NCI-H774 (cell line): Measurements from ENCODE around the gene CPSF4L.
A peak's percentile ranks its signal among the peaks of the same experiment; 100 is the strongest.
"Not testable (repeated sequence)": the region's sequence is repeated elsewhere in the genome, so short reads cannot be mapped to it uniquely, and the experiment has no call there.

ENCODE experiments used
- DNase-seq: peaks from one replicate; lab custom pipeline; 2025; lab: John Stamatoyannopoulos, UW

Gene CPSF4L, protein sequence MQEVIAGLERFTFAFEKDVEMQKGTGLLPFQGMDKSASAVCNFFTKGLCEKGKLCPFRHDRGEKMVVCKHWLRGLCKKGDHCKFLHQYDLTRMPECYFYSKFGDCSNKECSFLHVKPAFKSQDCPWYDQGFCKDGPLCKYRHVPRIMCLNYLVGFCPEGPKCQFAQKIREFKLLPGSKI

DNA sequence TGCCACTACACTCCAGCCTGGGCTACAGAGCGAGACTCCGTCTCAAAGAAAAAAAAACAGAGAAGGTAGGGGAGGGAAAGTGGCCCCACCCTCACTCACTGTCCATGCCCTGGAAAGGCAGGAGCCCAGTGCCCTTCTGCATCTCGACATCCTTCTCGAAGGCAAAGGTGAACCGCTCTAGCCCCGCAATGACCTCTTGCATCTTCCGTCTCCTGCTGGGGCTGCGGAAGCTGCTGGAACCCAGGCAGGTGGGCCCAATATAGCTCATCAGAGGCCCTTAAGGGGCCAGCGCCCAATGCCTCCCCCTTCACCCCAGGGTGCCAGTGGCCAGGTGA, at the start of gene CPSF4L:
TSS of gene CPSF4L (minus strand) at position 264 of the 335 bp plus-strand sequence. CDS start at position 202, 62 bp downstream.
- DNase-seq, result no peak

DNA sequence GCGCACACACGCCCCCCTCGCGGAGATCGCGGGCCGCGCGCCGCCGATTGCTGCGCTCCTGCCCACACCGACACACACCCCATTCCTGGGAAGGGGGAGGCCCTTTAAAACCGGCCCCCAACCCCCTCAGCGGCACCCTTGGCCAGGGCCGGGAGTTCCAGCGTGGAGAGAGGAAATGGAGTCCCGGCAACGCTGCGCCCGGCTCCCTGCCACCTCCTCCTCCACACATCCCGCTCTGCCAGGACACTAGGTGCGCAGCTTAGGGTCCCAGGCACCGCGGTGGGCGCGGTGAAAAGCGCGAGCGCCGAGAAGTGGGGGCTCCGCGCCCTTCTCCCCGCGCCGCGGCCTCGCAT, 49.7 kb upstream of the CPSF4L start:
- no peak for DNase-seq

DNA sequence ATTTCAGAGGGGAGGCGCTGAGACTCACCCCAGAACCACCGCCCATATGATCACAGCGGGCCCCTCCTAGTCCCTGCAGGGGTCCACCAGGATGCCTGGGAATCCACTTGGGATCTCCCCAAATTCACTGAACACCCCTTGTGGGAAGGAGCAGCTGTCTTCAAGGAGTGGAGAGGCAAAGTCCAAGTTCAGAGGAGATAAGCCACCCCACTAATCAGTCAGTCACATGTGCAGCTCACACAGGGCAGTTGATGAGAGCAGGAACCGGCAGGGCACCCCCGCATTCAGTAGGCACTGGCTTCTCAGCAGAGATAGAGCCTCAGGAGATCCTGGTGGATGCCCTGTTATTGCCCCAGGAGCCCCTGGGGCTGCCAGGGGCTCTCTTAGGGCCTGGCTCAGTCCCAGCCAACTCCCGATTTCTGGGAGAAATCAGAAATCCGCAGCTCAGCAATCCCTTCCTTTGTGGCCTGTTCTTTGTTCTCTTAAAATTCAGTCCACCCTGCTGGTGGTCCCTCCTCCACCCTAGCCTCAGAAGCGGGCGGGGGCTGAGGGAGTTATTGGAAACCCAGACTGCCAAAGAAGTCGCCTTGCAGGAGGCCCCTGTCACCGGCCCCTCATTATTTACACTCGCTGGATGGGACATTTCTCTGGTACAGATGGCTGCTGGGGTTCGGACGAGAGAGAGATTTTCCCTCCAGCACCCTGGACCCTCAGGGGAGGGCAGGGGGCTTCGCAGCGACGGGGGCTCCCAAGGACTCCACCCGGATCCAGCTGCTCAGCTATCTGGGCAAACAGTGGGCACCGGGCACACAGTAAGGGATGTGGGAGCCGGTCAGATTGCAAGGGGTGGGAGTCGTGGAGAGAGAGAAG, 48.3 kb upstream of the CPSF4L start:
- no peak for DNase-seq

DNA sequence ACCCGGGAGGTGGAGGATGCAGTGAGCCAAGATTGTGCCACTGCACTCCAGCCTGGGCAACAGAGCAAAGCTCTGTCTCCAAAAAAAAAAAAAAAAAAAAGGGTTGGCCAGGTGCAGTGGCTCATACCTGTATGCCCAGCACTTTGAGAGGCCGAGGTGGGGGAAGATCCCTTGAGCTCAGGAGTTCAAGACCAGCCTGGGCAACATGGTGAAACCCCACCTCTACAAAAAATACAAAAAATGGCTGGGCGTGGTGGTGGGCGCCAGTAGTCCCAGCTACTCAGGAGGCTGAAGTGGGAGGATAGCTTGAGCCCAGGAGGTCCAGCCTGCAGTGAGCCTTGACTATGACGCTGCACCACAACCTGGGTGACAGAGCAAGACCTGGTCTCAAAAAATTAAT, 47.3 kb upstream of the CPSF4L start:
- DNase-seq, result not testable (repeated sequence)

DNA sequence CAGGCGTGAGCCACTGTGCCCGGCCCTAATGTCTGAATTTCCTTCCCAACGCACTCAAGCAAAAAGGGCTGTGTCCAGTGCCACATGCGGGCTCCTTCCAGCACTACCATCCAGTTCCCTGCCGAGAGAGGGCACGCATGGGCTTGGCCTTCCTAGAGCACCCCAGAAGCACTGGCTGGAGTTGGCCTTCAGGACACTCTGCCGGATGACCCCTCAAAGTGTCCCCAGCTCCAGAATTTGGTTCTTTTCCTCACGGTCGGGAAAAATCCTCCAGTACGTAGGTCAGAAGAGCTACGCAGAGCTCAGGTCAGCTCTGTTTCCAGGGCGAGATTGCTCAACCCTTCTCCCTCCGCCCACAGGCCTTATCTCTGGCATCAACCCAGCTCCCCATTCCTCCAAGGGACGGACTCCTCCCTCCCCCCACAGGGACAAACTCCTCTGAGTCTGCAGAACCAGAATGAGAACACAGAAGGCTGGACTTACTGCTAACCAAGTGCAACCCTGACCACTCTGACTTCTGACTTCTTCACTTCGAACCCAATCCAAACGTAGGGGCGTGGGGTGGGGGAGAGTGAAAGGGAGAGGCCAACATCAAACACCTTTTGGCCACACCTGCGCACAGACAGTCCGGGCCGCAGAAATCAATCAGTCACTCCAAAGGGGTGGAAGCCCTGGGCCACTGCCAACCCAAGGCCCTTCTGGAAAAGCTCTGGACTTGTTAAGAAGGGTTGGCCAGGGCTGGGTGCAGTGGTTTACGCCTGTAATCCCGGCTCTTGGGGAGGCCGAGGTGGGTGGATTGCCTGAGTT, 46.5 kb upstream of the CPSF4L start:
- DNase-seq, result no peak

DNA sequence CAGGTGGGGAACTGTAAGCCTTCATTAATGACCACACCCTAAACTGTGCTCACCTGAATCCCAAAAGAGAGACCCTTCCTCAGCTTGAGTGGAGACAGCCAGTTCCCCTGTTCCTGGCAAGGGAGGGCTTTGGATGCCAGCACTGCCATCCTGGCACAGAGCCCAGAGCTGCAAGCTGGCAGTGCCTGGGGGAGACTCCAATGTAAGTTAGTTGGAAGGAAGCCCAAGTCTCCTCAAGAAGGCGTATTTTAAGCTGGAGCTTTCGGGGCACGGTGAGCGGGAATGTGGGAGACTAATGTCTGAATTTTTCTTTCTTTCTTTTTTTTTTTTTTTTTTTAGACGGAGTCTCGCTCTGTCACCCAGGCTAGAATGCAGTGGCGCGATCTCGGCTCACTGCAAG, 45.5 kb upstream of the CPSF4L start:
- DNase-seq, result no peak

DNA sequence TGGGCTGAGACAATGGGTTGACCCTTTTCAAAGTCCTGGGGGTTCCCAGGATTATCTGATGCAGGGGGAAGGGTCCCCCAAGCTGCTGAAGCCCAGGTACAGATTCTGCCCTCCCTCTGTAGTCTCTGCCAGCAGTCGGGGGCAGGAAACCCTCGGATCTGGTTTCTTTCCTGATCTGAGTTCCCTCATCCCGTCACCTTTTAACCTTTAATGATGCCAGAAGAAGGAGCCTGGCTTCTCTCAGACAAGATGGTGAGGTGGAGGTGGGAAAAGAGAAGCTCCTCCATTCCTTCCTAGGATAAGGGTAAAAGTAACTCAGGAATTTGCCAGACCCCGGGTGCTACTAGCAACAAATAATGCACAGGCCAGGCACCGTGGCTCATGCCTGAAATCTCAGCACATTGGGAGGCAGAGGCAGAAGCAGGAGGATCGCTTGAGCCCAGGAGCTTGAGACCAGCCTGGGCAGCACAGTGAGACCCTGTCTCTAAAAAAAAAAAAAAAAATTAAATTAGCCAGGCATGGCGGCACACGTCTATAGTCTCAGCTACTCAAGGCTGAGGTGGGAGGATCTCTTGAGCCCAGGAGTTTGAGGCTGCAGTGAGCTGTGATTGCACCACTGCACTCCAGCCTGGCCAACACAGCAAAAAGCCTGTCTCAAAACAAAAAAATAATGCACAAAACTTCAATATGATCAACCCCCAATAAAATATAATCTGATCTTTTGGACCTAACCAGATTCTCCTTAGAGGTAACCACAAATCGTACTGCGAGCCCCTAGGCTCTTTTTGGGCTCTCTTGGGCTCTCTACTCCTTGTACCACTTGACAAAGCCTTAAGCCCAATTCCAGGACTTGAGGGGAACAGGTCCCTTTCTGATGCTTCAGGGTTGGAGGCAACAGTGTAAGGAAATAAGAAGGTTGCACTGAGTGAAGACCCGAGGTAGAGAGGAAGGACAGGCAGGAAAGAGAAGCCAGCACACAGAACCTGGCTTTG, 44.5 kb upstream of the CPSF4L start:
- DNase-seq, result no peak

DNA sequence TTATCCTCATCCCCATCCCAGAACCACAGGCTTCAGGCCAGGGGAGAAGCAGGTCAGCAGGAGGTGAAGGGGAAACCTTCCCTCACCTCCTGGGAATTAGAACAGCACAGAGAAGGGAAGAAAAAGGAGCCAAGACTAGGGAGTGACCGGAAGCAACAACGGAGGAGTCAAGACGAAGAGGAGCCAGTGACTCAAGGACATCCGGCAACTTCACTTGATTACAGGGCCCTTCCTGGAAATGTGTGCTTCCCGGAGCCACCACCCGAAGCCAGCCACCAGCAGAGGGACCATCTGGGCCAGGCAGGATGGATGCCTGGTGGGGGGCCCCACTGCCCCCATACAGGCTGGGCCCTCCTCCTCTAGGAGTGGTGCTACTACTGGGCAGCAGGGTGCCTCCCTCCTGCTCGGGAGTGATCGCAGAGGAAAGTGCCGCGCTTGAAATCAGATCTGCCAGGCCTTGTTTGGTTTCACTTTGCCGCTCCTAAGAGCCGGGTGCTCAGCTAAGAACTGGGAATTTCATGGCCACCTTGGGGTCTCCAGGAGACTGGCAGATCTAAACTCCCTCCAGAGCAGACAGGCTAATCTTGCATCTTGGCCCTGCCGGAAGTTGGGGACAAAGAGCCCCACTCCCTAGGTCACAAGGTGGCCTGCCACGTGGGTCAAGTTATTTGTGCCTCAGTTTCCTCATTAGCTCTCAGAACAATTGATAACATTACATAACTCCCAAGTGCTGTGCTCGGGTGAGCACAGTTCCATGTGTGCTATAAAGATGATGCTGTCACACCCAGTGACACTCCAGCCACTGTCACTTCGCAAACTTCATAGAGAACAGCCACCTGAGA, 43.5 kb upstream of the CPSF4L start:
- peak; percentile 21 for DNase-seq

DNA sequence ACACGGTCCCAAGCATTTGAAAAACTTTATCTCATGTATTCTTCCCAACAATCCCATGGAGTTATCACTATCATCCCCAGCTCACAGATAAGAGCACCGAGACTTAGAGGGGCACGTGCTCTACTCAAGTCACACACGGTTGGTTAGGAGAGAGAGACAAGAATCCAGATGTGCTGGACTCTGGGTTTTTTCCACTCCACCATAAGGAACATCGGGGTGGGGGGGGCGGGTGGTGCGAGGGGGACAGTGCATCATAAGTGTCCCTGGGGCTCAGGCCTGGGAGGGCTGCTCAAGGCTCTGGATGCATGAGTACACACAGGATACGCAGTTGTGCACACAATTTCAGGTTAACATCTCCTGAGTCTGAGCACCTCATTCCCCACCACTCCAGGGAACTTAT, 42.8 kb upstream of the CPSF4L start:
- no peak for DNase-seq

DNA sequence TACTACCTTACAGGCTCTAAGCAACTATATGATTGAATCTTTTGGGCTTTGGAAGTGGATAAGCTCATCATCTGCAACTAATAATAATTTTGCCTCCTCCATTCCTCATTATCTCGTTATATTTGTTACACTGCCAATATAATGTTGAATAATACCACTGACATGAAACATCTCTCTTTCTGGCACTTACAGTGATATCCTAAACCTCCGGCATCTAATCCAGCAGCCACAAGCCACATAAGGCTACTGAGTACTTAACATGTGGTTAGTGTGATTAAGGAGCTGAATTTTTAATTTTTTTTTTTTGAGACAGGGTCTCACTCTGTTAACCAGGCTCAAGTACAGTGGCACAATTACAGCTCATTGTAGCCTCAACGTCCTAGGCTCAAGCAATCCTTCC, 40.5 kb upstream of the CPSF4L start:
- DNase-seq, result no peak

DNA sequence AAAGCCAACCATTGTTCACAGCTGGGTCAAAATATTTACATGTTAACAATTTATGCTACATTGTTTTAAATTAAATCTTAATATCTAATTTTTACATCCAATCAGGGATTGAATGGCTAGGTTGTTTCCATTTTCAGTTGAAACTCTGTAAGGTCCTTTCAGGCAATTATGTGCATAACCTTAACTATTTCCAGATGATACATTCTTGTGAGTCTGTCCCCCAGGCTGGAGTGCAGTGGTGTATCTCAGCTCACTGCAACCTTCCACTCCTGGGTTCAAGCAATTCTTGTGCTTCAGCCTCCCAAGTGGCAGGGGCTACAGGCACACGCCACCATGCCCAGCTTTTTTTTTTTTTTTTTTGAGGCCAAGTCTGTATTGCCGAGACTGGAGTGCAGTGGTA, 39.7 kb upstream of the CPSF4L start:
- DNase-seq, result no peak

DNA sequence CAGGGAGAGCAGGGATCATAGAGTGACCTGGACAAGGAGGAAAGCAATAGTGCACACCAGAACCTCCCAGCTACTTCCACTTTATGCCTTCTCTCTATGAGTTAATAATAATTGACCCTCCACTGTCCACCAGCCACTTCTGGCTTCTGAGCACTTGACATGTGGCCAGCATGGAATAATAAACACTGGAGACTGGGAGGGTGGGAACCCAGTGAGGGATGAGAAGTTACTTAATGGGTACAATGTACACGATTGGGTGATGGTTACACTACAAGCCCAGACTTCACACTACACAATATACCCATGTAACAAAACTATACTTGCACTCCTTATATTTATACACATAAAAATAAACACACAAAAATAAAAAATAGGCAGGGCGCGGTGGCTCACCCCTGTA, 38.7 kb upstream of the CPSF4L start:
- no peak for DNase-seq

DNA sequence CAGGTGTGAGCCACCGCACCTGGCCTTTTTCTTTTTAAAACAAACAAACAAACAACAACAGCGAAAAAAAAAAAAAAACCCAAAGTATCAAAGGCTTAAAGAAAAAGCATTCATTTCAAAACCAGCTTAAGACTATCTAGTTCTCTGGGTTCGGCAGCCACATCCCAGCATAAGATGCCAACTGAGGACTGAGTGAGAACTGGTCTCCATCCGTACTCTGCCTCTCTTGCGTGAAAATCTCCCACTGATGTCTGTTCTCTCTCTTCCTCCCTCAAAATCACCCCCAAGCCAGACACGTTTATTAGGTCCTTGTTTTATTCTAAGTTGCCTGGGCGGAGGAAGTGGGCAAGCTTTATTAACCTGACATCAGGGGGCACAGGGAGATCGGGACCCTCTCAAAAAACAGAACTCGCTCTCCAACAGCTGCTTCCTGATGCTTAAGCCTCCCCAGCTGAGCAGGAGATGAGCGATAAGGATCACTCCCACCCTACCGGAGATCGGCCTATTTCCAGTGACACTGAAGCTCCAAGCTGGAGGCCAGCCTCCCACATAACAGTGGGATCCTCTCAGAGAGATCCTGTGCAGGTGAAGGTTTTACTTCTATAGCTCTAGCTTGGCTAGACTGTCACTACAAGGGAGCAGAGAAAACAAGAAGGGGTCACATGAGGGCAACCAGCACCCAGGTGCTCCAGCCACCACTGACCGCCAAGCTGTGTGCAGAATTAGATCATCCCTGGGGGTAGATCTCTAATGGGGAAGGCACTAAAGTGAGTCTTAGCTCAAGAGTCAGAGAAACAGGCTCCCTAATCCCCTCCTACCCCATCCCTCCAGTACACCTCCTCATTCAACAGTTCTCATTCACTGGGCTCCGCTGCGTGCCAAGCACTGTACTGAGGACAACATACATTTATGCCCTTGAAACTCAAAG, 36.5 kb upstream of the CPSF4L start:
- peak; percentile 11 for DNase-seq

DNA sequence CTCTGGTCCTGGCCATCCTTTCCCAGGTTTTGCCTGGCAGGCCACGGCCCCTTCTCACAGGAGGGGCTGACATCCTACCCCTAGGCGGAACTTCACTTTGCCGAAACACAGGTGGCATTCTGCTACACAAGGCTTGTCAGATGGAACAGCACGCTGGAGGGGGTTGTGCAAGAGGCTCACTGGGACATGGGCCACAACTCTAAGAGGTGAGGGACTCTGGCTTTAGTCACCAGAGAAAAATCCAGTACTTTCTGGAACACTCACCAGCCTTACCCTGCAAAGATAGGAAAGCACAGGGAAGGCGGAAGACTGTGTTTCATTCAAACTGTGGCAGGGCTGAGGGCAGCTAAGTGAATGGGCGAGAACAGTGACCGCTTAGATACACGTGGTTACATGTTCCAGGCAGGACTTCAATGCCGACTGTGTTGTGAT, 31.8 kb upstream of the CPSF4L start:
- DNase-seq, result no peak

DNA sequence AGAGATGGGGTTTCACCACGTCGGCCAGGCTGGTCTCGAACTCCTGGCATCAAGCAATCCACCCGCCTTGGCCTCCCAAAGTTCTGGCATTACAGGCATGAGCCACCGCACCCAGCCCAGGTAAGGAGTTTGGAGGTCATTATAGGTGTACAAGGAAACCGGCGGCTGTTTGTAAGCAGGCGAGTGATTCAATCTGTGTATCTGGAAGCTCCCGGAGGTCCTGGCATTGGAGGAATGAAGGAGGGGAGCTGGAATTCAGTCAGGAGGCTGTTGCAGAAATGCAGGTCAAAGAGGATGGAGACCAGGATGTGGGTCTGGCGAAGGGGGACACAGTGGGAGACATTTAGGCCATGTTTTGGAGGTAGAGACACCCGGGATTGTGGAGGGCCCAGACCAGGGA, 31.4 kb upstream of the CPSF4L start:
- no peak for DNase-seq

DNA sequence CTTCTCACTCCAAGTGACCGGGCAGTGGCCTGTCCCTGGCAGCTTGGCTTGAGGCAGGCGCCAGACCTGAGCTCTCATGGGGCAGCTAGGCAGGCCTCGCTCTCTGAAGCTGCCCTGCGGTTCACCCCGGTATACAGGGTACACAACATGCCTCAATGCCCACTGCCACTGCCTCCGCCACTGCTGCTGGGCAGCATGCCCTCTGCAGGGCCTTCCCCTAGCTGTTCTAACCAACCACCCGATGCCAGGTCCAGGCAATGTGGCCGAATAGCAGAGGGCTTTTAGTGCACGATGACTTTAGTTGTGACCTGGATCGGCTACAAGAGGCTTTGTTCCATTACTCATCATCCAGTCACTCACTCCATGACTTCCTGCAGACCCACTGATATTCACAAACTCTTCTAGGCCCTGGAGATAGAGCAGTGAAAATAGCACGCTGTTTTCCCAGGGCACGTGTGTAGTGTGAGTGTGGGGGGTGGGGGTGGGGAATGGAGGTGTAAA, 30.4 kb upstream of the CPSF4L start:
- no peak for DNase-seq

DNA sequence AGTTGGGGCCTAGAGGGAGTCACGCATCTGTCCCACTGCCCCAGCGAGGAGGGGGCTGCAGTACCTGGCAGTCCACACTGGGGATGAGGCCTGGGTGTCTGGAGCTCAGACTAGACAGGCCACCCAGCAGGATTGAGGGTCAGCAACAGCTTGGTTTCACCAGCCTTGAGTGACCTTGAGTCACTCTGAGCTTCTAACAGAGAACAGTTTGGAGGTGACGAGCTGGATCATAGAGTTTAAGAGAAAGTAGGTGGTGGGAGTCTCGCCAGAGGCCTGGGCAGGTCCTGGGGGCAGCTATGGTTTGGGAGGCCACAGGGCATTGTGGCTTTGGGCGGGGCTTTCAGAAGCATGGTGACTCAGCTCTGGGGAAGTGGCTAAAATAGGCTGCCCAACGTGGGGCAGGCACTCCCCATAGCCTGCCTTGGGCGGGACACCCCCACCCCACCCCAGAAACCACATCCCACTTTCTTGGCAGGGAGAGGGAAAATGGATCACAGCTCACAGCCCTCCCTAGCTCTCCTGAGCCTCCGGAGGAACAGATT, 29.7 kb upstream of the CPSF4L start:
- DNase-seq, result no peak

DNA sequence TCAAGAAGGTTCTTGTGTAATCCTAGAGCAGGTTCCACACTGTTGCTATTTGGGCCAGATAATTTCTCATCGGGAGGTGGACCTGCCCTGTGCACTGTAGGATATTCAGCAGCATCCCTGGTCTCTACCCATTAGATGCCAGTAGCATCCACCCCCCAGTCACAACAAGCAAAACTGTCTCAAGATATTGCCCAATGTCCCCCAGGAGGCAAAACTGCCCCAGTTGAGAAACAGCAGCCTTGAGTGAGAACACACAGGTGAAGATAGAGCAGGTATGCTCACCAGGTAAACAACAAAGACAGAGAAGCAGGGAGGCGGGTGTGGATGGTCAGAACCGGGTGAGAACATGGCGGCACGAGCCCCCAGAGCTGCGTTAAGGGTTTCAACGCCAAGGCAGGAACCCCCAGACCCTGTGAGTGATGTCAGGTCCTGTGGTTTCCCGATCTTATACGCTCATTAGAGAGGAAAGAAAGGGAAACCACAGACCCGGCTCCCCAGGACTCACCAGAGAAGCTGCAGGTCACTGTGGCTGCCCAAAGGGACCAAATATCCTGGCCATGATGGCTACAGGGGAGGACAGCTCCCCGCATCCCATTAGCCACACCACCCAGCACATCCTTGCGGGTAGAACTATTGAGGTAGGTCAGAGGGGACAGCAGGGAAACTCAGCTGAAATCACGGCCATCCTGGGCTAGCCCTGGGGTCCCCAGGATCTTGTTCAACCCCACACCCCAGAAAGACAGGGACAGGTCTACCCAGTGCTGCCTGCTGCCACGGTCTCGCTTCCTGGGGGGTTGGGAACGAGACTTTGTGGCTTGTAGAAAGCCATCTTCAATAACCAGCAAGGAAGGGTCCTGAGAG, 28.9 kb upstream of the CPSF4L start:
- DNase-seq, result no peak
